RWPE2 (cell line): ENCODE measurements around the gene AKR7A2.

Experiments
- ATAC-seq: fragments of 200-7000 bp; cut with Tn5 transposase; 3 replicates; pipeline ENCODE4 v1.9.1; 2021; ENCODE audit warnings: low read depth
- DNase-seq: peaks from one replicate; pipeline ENCODE4 v3.0.0-alpha.2; 2020; ENCODE audit warnings: low spot score
- H3K27ac ChIP-seq: fragments of 450-650 bp; 2 replicates; pipeline ENCODE4 v1.5.1; 2017; ENCODE audit warnings: mild to moderate bottlenecking; ENCODE audit not compliant: poor library complexity, severe bottlenecking
- H3K27me3 ChIP-seq: fragments of 250-450 bp; sonication (Bioruptor Pico); 2 replicates; pipeline ENCODE4 v1.5.1; 2021; ENCODE audit warnings: mild to moderate bottlenecking, moderate library complexity; ENCODE audit not compliant: insufficient read depth, poor library complexity, severe bottlenecking
- H3K36me3 ChIP-seq: fragments of 250-450 bp; sonication (Bioruptor Pico); 2 replicates; pipeline ENCODE4 v1.5.1; 2020; ENCODE audit warnings: low read depth, mild to moderate bottlenecking, moderate library complexity
- H3K4me1 ChIP-seq: fragments of 250-450 bp; sonication (Bioruptor Pico); 2 replicates; pipeline ENCODE4 v1.5.1; 2021; ENCODE audit warnings: mild to moderate bottlenecking, moderate library complexity; ENCODE audit not compliant: insufficient read depth, poor library complexity, severe bottlenecking
- H3K4me3 ChIP-seq: fragments of 250-450 bp; sonication (Bioruptor Pico); 2 replicates; pipeline ENCODE4 v1.5.1; 2021; ENCODE audit warnings: mild to moderate bottlenecking, moderate library complexity; ENCODE audit not compliant: severe bottlenecking
- H3K9me3 ChIP-seq: fragments of 250-450 bp; sonication (Bioruptor Pico); 2 replicates; pipeline ENCODE4 v1.5.1; 2021; ENCODE audit warnings: mild to moderate bottlenecking, moderate library complexity; ENCODE audit not compliant: severe bottlenecking
- TF ChIP-seq, protein P1 (sequence below): fragments of 450-650 bp; IDR thresholded peaks from one replicate; pipeline ENCODE4 v1.5.1; 2017; ENCODE audit warnings: mild to moderate bottlenecking, moderate library complexity; ENCODE audit not compliant: poor library complexity, severe bottlenecking

AKR7A2 gene

DNA sequence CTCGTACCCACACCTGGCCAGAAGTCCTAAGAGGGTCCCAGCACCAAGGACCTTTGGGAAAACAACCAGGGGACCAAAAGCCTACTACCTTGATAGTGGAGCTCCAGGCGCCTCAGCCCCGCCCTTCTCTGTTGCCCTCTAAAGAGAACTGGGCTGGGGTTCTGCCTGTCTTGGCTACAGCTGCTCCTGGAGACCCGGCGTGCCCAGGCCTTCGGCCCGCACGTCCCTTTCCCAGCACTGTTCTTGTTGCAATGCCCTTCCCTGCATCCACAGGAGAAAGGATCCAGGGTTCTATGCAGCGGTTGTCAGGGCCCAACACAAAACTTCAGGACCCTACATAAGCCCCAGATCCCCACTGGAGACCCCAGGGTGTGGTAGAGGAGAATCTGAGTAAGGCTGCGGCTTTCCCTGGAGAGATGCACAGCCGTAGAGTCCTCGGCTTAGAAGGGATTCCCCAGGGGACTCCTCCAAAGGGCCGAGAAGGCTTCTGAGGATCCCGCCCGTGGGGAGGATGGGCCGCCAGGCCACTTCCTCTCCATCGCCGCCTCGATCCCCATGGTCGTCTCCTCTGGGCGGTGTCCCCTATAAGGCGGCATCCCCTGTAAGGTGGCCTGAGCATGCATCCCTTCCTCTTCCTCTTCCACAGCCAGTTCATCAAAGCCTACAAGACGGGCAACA lies 12.2 kb upstream of the AKR7A2 start:
- Histone ChIP-seq H3K36me3 (peaks cover 14% of the 10 kb centered on the region), H3K27me3 (no peaks in the 10 kb centered on the region), H3K4me1 (no peaks in the 10 kb centered on the region), H3K9me3 (no peaks in the 10 kb centered on the region), H3K4me3 (no peak overlapping the region), H3K27ac (no peak overlapping the region)
- no peak for DNase-seq
- no peak for ATAC-seq
- TF ChIP-seq, protein P1, sequence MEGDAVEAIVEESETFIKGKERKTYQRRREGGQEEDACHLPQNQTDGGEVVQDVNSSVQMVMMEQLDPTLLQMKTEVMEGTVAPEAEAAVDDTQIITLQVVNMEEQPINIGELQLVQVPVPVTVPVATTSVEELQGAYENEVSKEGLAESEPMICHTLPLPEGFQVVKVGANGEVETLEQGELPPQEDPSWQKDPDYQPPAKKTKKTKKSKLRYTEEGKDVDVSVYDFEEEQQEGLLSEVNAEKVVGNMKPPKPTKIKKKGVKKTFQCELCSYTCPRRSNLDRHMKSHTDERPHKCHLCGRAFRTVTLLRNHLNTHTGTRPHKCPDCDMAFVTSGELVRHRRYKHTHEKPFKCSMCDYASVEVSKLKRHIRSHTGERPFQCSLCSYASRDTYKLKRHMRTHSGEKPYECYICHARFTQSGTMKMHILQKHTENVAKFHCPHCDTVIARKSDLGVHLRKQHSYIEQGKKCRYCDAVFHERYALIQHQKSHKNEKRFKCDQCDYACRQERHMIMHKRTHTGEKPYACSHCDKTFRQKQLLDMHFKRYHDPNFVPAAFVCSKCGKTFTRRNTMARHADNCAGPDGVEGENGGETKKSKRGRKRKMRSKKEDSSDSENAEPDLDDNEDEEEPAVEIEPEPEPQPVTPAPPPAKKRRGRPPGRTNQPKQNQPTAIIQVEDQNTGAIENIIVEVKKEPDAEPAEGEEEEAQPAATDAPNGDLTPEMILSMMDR = no peak

- DNase-seq (no peak), ATAC-seq (no peak)
- Histone ChIP-seq H3K36me3 (peaks cover 26% of the 10 kb centered on the region), H3K4me1 (no peaks in the 10 kb centered on the region), H3K27ac (no peak overlapping the region), H3K9me3 (no peaks in the 10 kb centered on the region), H3K27me3 (no peaks in the 10 kb centered on the region), H3K4me3 (no peak overlapping the region)
- TF ChIP-seq, protein P1 = no peak
Measured at GRCh38 chr1:19322481-19322880, 10.5 kb upstream of the AKR7A2 start.

DNA sequence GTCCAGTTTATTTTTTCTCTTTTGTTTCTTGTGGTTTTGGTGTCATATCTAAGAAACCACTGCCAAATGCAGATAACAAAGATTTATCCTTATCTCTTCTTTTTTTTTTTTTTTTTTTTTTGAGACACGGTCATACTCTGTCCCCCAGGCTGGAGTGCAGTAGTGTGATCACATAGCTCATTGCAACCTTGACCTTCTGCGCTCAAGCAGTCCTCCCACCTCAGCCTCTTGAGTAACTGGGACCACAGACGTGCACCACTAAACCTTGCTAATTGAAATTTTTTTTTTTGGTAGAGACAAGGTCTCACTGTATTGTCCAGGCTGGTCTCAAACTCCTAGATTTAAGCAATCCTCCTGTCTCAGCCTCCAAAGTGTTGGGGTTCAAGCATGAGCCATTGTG lies 9.1 kb upstream of the AKR7A2 start:
- TF ChIP-seq, protein P1 = no peak
- DNase-seq (no peak), ATAC-seq (no peak)
- H3K27ac ChIP-seq = no peak overlapping the region
- no peak overlapping the region for H3K4me3 ChIP-seq
- H3K9me3 ChIP-seq = no peaks in the 10 kb centered on the region
- no peaks in the 10 kb centered on the region for H3K4me1 ChIP-seq
- H3K36me3 ChIP-seq = peaks cover 21% of the 10 kb centered on the region
- H3K27me3 ChIP-seq = no peaks in the 10 kb centered on the region

DNA sequence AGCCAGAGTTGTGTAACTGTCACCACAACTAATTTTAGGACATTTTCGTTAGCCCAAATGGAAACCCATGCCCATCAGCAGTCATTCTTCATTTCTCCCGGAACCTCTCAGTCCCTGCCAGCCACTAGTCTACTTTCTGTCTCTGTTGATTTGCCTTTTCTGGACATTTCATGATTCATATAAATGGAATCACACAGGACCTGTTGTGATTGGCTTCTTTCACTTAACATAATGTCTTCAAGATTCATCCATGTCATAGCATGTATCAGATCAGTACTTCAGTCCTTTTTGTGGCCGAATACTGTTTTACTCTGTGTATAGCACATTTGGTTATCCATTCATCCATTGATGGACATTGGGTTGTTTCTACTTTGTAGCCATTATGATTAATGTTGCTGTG lies 7.3 kb upstream of the AKR7A2 start:
- TF ChIP-seq, protein P1 = no peak
- Histone ChIP-seq H3K4me1 (peaks cover 3% of the 10 kb centered on the region), H3K9me3 (no peaks in the 10 kb centered on the region), H3K27ac (no peak overlapping the region), H3K27me3 (no peaks in the 10 kb centered on the region), H3K4me3 (no peak overlapping the region), H3K36me3 (peaks cover 17% of the 10 kb centered on the region)
- ATAC-seq (peak; percentile 25; the same call in 1 of the 3 replicates), DNase-seq (no peak)
